ENCODE results near the gene HDAC10.
"Not testable (repeated sequence)": the region's sequence is repeated elsewhere in the genome, so short reads cannot be mapped to it uniquely, and the experiment has no call there.

The HDAC10 gene

DNA sequence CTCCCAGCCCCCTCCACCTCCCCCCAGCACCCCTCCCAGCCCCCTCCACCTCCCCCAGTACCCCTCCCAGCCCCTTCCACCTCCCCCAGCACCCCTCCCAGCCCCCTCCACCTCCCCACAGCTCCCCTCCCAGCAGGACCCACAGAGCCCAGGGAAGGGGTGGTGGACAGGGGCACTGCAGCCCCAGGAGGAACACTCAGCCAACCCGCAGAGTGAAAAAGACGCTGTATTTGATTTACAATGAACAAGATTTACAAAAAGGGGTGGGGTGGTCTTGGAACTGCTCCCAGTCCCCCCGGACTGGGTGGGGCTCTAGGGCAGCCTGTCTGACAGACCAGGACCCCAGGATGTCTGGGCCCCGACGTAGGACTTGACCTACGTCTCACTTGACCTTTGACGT is 23.7 kb upstream of the HDAC10 start:
- H3K36me3 ChIP-seq (ENCODE audit: insufficient read depth, low read length) = peaks cover 39% of the 10 kb centered on the region; the same call in 1 of the 2 replicates
- TF ChIP-seq EZH2 (IDR thresholded peaks at IDR 0.05) = no peak
- no peak for TF ChIP-seq FOXP2 (optimal IDR thresholded peaks at IDR 0.05; ENCODE audit: control extremely low read depth, extremely low read length, insufficient read depth)
- TF ChIP-seq POLR2AphosphoS5 (IDR thresholded peaks at IDR 0.05; ENCODE audit: borderline replicate concordance, low read depth, low read length) = no peak
- no peak overlapping the region for H3K4me3 ChIP-seq
- no peak overlapping the region for H3K27ac ChIP-seq
- no peak overlapping the region for H3K9ac ChIP-seq (ENCODE audit: insufficient read length)
- DNase-seq (ENCODE audit: low read depth, low spot score) = no peak
- no peaks in the 10 kb centered on the region for H3K9me3 ChIP-seq (ENCODE audit: low read depth, low read length)

DNA sequence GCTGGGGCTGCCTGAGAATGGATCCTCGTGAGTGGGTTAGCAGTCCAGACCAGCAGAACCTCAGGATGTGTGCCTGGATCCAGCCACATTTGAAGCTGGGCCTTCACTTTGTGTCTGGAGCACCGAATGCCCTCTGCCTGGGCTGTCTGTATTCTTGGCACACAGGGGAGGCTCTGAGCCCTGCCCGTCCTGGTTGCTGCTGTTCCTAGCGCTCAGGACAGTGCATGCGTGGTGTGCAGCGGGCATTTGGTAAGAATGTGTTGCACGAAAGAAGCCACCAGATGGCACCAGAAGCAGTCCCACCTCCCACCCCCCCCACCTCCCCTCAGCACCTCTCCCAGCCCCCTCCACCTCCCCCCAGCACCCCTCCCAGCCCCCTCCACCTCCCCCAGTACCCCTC is 23.2 kb upstream of the HDAC10 start:
- H3K9me3 ChIP-seq (ENCODE audit: low read depth, low read length) = no peaks in the 10 kb centered on the region
- H3K9ac ChIP-seq (ENCODE audit: insufficient read length) = no peak overlapping the region
- H3K4me3 ChIP-seq = no peak overlapping the region
- no peak for DNase-seq (ENCODE audit: low read depth, low spot score)
- TF ChIP-seq EZH2 (IDR thresholded peaks at IDR 0.05) (no peak), POLR2AphosphoS5 (IDR thresholded peaks at IDR 0.05; ENCODE audit: borderline replicate concordance, low read depth, low read length) (no peak), FOXP2 (optimal IDR thresholded peaks at IDR 0.05; ENCODE audit: control extremely low read depth, extremely low read length, insufficient read depth) (no peak)
- peaks cover 38% of the 10 kb centered on the region; the same call in 1 of the 2 replicates for H3K36me3 ChIP-seq (ENCODE audit: insufficient read depth, low read length)
- no peak overlapping the region for H3K27ac ChIP-seq

- not testable (repeated sequence) for H3K27ac ChIP-seq; H3K9me3 ChIP-seq (ENCODE audit: low read depth, low read length)
- peaks cover 34% of the 10 kb centered on the region; the same call in 1 of the 2 replicates for H3K36me3 ChIP-seq (ENCODE audit: insufficient read depth, low read length)
Measured at GRCh38 chr22:50273781-50274180, 22.7 kb upstream of the HDAC10 start.

DNA sequence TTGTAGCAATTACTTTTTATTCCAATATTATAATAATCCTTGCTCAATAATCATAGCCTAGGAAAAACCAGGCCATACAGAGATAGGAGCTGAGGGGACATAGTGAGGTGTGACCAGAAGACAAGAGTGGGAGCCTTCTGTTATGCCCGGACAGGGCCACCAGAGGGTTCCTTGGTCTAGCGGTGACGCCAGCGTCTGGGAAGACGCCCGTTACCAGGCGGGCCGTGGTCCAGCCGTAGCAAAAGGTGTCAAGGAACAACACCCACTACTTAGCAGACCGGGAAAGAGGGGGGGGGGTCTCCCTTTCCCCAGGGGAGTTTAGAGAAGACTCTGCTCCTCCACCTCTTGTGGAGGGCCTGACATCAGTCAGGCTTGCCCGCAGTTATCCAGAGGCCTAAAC is 22.3 kb upstream of the HDAC10 start:
- peaks cover 31% of the 10 kb centered on the region; the same call in 1 of the 2 replicates for H3K36me3 ChIP-seq (ENCODE audit: insufficient read depth, low read length)
- H3K9me3 ChIP-seq (ENCODE audit: low read depth, low read length); H3K4me3 ChIP-seq; DNase-seq (ENCODE audit: low read depth, low spot score); H3K27ac ChIP-seq; H3K9ac ChIP-seq (ENCODE audit: insufficient read length): not testable (repeated sequence)

More at GRCh38 chr22:50273781-50274180, 22.7 kb upstream of the HDAC10 start:
- DNase-seq (ENCODE audit: low read depth, low spot score); H3K4me3 ChIP-seq; H3K9ac ChIP-seq (ENCODE audit: insufficient read length): not testable (repeated sequence)

DNA sequence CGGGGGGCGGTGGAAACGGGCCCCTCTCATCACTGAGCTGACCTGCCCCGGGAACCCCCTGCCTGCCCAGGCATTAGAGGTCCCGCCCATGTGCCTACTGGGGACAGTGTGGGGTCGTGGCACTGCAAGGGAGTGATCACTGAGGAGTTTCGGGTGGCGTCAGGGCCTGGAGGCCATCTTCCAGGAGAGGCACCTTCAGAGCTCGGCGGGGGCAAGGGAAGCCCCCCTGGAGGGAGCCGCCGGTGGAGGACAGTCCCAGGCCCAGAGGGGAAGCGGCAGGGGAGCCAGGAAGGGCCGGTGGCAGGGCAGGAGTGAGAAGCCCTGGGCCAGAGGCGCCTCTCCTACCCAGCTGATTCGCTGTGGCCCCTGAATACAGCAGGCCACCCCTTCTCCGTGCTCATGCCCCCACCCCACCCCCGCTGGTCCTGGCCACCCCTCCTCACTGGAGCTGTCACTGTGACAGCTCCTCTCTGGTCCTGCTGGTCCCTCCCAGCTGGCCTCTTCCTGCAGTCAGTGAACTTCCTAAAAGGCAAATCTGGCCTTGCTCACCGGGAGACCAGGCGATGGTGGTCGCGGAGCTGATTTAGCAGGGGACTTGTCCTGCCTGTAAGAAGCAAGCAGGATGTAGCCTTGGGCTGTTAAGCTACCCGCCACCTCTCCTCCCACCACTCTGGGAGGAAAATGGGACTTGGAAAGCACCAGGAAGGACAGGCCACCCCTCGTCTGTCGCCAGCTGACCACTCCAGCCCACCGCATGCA is 21.2 kb upstream of the HDAC10 start:
- H3K9ac ChIP-seq (ENCODE audit: insufficient read length) = no peak overlapping the region

GRCh38 chr22:50271519-50271970 is 20.5 kb upstream of the HDAC10 start:
- DNase-seq (ENCODE audit: low read depth, low spot score) = no peak
- Histone ChIP-seq H3K4me3 (peak overlapping the region; percentile 81), H3K36me3 (ENCODE audit: insufficient read depth, low read length) (peaks cover 17% of the 10 kb centered on the region; the same call in 1 of the 2 replicates), H3K9me3 (ENCODE audit: low read depth, low read length) (no peaks in the 10 kb centered on the region), H3K9ac (ENCODE audit: insufficient read length) (peak overlapping the region; percentile 63), H3K27ac (no peak overlapping the region)
- TF ChIP-seq FOXP2 (optimal IDR thresholded peaks at IDR 0.05; ENCODE audit: control extremely low read depth, extremely low read length, insufficient read depth) (no peak), EZH2 (IDR thresholded peaks at IDR 0.05) (no peak), POLR2AphosphoS5 (IDR thresholded peaks at IDR 0.05; ENCODE audit: borderline replicate concordance, low read depth, low read length) (0 out of 2 replicates have a peak, but pooled peaks have one; percentile 7)

More for the DNA sequence above, 21.2 kb upstream of the HDAC10 start:
- H3K9me3 ChIP-seq (ENCODE audit: low read depth, low read length) = no peaks in the 10 kb centered on the region
- TF ChIP-seq EZH2 (IDR thresholded peaks at IDR 0.05) (no peak), POLR2AphosphoS5 (IDR thresholded peaks at IDR 0.05; ENCODE audit: borderline replicate concordance, low read depth, low read length) (no peak), FOXP2 (optimal IDR thresholded peaks at IDR 0.05; ENCODE audit: control extremely low read depth, extremely low read length, insufficient read depth) (no peak)
- no peak for DNase-seq (ENCODE audit: low read depth, low spot score)
- peak overlapping the region; percentile 81 for H3K4me3 ChIP-seq
- H3K36me3 ChIP-seq (ENCODE audit: insufficient read depth, low read length) = peaks cover 22% of the 10 kb centered on the region; the same call in 1 of the 2 replicates
- no peak overlapping the region for H3K27ac ChIP-seq

DNA sequence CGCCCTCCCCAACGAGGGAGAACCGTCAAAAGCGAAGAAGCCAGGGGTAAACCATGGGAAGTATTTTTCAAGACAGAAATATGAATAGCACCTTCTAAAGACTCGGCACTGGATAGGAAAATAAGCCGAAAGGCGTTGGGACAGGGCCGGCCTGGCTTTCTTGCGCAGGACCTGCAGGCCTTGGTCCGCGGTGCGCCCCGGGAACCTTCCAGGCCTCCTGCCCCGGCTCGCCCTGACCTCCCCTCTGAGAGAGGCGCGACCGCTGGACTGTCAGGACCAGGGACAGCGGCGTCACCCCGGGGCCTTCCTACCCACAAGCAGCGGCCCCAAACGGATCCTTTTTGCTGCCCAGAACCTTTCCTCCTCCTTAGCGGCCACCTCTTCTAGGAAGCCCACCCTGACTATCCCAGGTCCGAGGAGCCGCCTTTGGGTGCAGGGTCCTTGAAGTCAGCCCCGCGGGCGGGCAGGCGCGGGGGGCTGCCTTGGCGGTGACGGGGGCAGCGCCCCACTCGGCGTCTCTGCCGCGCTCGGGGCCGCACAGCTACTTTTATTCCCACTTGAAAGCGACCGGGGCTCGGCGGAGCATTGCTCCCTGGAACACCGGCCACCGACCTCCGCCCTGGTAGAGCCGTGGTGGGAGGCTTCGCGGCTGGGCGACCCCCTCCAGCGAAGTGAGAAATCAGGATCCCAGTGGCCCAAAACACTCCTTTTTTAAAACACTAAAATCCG is 19.8 kb upstream of the HDAC10 start:
- Histone ChIP-seq H3K9me3 (ENCODE audit: low read depth, low read length) (no peaks in the 10 kb centered on the region), H3K36me3 (ENCODE audit: insufficient read depth, low read length) (peaks cover 10% of the 10 kb centered on the region; the same call in 1 of the 2 replicates), H3K27ac (peak overlapping the region; percentile 4; the same call in 1 of the 2 replicates), H3K4me3 (peak overlapping the region; percentile 81), H3K9ac (ENCODE audit: insufficient read length) (peak overlapping the region; percentile 63)
- DNase-seq (ENCODE audit: low read depth, low spot score) = no peak
- TF ChIP-seq EZH2 (IDR thresholded peaks at IDR 0.05) = no peak
- no peak for TF ChIP-seq POLR2AphosphoS5 (IDR thresholded peaks at IDR 0.05; ENCODE audit: borderline replicate concordance, low read depth, low read length)
- no peak for TF ChIP-seq FOXP2 (optimal IDR thresholded peaks at IDR 0.05; ENCODE audit: control extremely low read depth, extremely low read length, insufficient read depth)

DNA sequence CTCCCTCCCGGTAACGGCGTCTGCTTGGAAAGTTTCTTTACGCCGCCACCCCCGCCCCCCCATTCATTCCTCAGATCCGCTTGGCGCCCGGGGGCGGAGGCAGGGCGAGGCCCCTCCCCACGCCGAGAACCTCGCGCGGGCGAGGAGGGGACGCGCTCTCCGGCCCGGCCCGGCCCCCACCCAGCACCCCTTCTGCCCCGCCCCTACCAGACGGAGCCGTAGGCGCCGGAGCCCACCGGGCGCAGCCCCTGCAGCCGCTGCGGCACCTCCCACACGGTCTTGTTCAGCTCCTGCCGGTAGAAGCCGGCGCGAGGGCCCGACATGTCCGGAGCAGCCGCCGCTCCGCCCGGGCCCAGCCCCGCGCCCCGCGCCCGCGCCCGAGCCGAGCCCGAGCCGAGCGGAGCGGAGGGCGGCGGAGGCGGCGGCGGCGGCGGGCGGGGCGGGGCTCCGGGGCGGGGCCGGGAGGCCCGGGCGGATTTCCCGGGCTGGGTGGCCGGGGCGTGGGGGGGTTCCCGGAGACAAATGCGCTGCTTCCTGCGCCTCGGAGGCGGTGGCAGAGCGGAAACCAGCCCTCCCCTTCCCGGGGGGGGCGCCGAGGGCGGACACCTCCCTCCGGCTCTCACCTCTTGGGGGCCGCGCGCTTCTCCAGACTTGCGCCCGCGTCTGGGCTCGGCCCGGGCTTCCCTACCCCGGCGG is 19.1 kb upstream of the HDAC10 start, which contains the start of gene MAPK11:
Gene MAPK11 (minus strand): TSS at position 411 of the 696 bp plus-strand sequence. CDS start 88 bp downstream, at position 323.
- H3K4me3 ChIP-seq = peak within 1 kb of the TSS; percentile 81
- H3K9ac ChIP-seq (ENCODE audit: insufficient read length) = peak within 1 kb of the TSS; percentile 49
- DNase-seq (ENCODE audit: low read depth, low spot score) = no peak
- TF ChIP-seq FOXP2 (optimal IDR thresholded peaks at IDR 0.05; ENCODE audit: control extremely low read depth, extremely low read length, insufficient read depth) (no peak), POLR2AphosphoS5 (IDR thresholded peaks at IDR 0.05; ENCODE audit: borderline replicate concordance, low read depth, low read length) (no peak), EZH2 (IDR thresholded peaks at IDR 0.05) (no peak)
- H3K36me3 ChIP-seq (ENCODE audit: insufficient read depth, low read length) = peaks cover 3% of the 10 kb centered on the region; the same call in 1 of the 2 replicates
- H3K27ac ChIP-seq = peak within 1 kb of the TSS; percentile 4; the same call in 1 of the 2 replicates
- no peaks in the 10 kb centered on the region for H3K9me3 ChIP-seq (ENCODE audit: low read depth, low read length)
